Kidney epithelial cell (primary cell): ENCODE measurements around the gene SLC8A2. TPM values are rescaled to one million over a fixed set of nuclear protein-coding genes. Genes with fewer than 3 reads are reported as not detected.

Source experiments
- DNase-seq: peaks from one replicate; pipeline ENCODE4 v3.0.0-alpha.2; 2010; ENCODE audit warnings: low read depth
- H3K27me3 ChIP-seq: 2 replicates; pipeline ENCODE4 v1.6.0; 2011; ENCODE audit warnings: low read length; ENCODE audit not compliant: control insufficient read depth, insufficient read depth
- H3K36me3 ChIP-seq: 2 replicates; pipeline ENCODE4 v1.5.1; 2011; ENCODE audit warnings: low read length; ENCODE audit not compliant: control insufficient read depth, insufficient read depth
- H3K4me3 ChIP-seq: 2 replicates; pipeline ENCODE4 v1.5.1; 2011; ENCODE audit warnings: low read depth, mild to moderate bottlenecking, control low read depth, low read length
- CTCF ChIP-seq: IDR thresholded peaks from 2 replicates; pipeline ENCODE4 v1.5.1; 2011; ENCODE audit warnings: mild to moderate bottlenecking, moderate library complexity, low read length, control low read depth, inconsistent platforms; ENCODE audit not compliant: insufficient read depth, poor library complexity, severe bottlenecking
- total RNA-seq: library from RNA; depleted of rRNA; stranded (reverse); fragments of >200 nt; gene quantifications from 2 replicates; pipeline ENCODE4 v1.2.3, GENCODE V29; 2015

The SLC8A2 gene
- total RNA-seq, 1 donor from 2014 or later = not detected

GRCh38 chr19:47406711-47407416 lies 64.8 kb downstream of the SLC8A2 start:
- DNase-seq = no peak
- Histone ChIP-seq H3K27me3 (peaks cover 33% of the 10 kb centered on the region), H3K4me3 (no peak overlapping the region), H3K36me3 (no peaks in the 10 kb centered on the region)
- no peak for TF ChIP-seq CTCF

GRCh38 chr19:47405854-47406417 lies 65.8 kb downstream of the SLC8A2 start:
- no peak for TF ChIP-seq CTCF
- no peak overlapping the region for H3K4me3 ChIP-seq
- no peak for DNase-seq
- H3K27me3 ChIP-seq = peaks cover 33% of the 10 kb centered on the region
- no peaks in the 10 kb centered on the region for H3K36me3 ChIP-seq

- Histone ChIP-seq H3K4me3 (no peak overlapping the region), H3K36me3 (no peaks in the 10 kb centered on the region), H3K27me3 (peaks cover 33% of the 10 kb centered on the region)
- DNase-seq = no peak
- no peak for TF ChIP-seq CTCF
Measured at GRCh38 chr19:47405197-47405550, 66.5 kb downstream of the SLC8A2 start.

GRCh38 chr19:47404334-47405196 lies 67.1 kb downstream of the SLC8A2 start:
- TF ChIP-seq CTCF = no peak
- DNase-seq = no peak
- Histone ChIP-seq H3K36me3 (no peaks in the 10 kb centered on the region), H3K27me3 (peaks cover 33% of the 10 kb centered on the region), H3K4me3 (no peak overlapping the region)

GRCh38 chr19:47402504-47402903 lies 69.2 kb downstream of the SLC8A2 start:
- no peak for DNase-seq
- peaks cover 40% of the 10 kb centered on the region for H3K27me3 ChIP-seq
- no peaks in the 10 kb centered on the region for H3K36me3 ChIP-seq
- TF ChIP-seq CTCF = no peak
- H3K4me3 ChIP-seq = no peak overlapping the region
